ENCODE measurements around the gene ADAM30.

GRCh38 chr1:119917304-119918055 lies 21.2 kb upstream of the ADAM30 start:
- TF ChIP-seq CTCF (IDR thresholded peaks at IDR 0.05) (no peak), EP300 (IDR thresholded peaks at IDR 0.05) (no peak), POLR2AphosphoS5 (IDR thresholded peaks at IDR 0.05) (no peak), POLR2A (IDR thresholded peaks at IDR 0.05) (no peak)

All from suprapubic skin (tissue), 4 donors.